ENCODE measurements around the gene ACOT12.

GRCh38 chr5:81408496-81408895 is 14.6 kb upstream of the ACOT12 start:
- TF ChIP-seq, protein P1, sequence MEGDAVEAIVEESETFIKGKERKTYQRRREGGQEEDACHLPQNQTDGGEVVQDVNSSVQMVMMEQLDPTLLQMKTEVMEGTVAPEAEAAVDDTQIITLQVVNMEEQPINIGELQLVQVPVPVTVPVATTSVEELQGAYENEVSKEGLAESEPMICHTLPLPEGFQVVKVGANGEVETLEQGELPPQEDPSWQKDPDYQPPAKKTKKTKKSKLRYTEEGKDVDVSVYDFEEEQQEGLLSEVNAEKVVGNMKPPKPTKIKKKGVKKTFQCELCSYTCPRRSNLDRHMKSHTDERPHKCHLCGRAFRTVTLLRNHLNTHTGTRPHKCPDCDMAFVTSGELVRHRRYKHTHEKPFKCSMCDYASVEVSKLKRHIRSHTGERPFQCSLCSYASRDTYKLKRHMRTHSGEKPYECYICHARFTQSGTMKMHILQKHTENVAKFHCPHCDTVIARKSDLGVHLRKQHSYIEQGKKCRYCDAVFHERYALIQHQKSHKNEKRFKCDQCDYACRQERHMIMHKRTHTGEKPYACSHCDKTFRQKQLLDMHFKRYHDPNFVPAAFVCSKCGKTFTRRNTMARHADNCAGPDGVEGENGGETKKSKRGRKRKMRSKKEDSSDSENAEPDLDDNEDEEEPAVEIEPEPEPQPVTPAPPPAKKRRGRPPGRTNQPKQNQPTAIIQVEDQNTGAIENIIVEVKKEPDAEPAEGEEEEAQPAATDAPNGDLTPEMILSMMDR (conservative IDR thresholded peaks at IDR 0.05 in 1 of 2, IDR thresholded peaks at IDR 0.05 in 1 of 2; ENCODE audit: low read depth in 1 of 2, low read length in 2 of 2): no peak
- no peak for TF ChIP-seq EZH2 (IDR thresholded peaks at IDR 0.05; ENCODE audit: low read length, missing control alignments)

Measured in fibroblast of lung (primary cell).